Astrocyte (in vitro differentiated cells and primary cell): ENCODE measurements around the gene TAS2R40. TPM values are rescaled to one million over a fixed set of nuclear protein-coding genes. Genes with fewer than 3 reads are reported as not detected.

Experiments
- DNase-seq: peaks from one replicate; pipeline ENCODE4 v3.0.0-alpha.2; 2010; ENCODE audit warnings: low read depth
- FAIRE-seq: peaks from 2 replicates; lab custom pipeline; 2011; peaks lifted over from hg19 to GRCh38; lab: Jason Lieb, UNC
- H2AFZ ChIP-seq: 2 replicates; pipeline ENCODE4 v1.6.0; 2012; ENCODE audit warnings: low read depth, low read length, inconsistent platforms
- H3K27ac ChIP-seq: 2 replicates; pipeline ENCODE4 v1.5.1; 2011; ENCODE audit warnings: low read depth, low read length, inconsistent platforms
- H3K27me3 ChIP-seq: 2 replicates; pipeline ENCODE4 v1.6.0; 2011; ENCODE audit warnings: low read length, inconsistent platforms; ENCODE audit not compliant: insufficient read depth
- H3K36me3 ChIP-seq: 2 replicates; pipeline ENCODE4 v1.5.1; 2011; ENCODE audit warnings: low read length, inconsistent platforms; ENCODE audit not compliant: insufficient read depth
- H3K4me1 ChIP-seq: 2 replicates; pipeline ENCODE4 v1.5.1; 2011; ENCODE audit warnings: low read length, inconsistent platforms; ENCODE audit not compliant: insufficient read depth
- H3K4me2 ChIP-seq: 2 replicates; pipeline ENCODE4 v1.6.0; 2012; ENCODE audit warnings: low read length, inconsistent platforms
- H3K4me3 ChIP-seq: 2 replicates; pipeline ENCODE4 v1.5.1; 2011; ENCODE audit warnings: low read depth, mild to moderate bottlenecking, low read length, inconsistent platforms; ENCODE audit not compliant: insufficient read depth
- H3K79me2 ChIP-seq: 2 replicates; pipeline ENCODE4 v1.6.0; 2012; ENCODE audit warnings: mild to moderate bottlenecking, low read length, inconsistent platforms; ENCODE audit not compliant: insufficient read depth
- H3K9ac ChIP-seq: 2 replicates; pipeline ENCODE4 v1.6.0; 2012; ENCODE audit warnings: mild to moderate bottlenecking, low read length, inconsistent platforms
- H3K9me3 ChIP-seq: 2 replicates; pipeline ENCODE4 v1.5.1; 2012; ENCODE audit warnings: low read depth, mild to moderate bottlenecking, low read length, inconsistent platforms; ENCODE audit not compliant: insufficient read depth
- H4K20me1 ChIP-seq: 2 replicates; pipeline ENCODE4 v1.6.0; 2012; ENCODE audit warnings: low read length, inconsistent platforms; ENCODE audit not compliant: insufficient read depth
- H3K27ac Mint-ChIP-seq: one replicate; pipeline ENCODE4 v1.8.0; 2021; ENCODE audit warnings: mild to moderate bottlenecking, mixed read lengths; ENCODE audit not compliant: unreplicated experiment
- H3K27me3 Mint-ChIP-seq: one replicate; pipeline ENCODE4 v1.8.0; 2021; ENCODE audit warnings: low read depth, mixed read lengths; ENCODE audit not compliant: unreplicated experiment
- H3K36me3 Mint-ChIP-seq: one replicate; pipeline ENCODE4 v1.8.0; 2021; ENCODE audit warnings: low read depth, mixed read lengths; ENCODE audit not compliant: unreplicated experiment
- H3K4me1 Mint-ChIP-seq: one replicate; pipeline ENCODE4 v1.8.0; 2021; ENCODE audit warnings: low read depth, mixed read lengths; ENCODE audit not compliant: unreplicated experiment
- H3K4me3 Mint-ChIP-seq: one replicate; pipeline ENCODE4 v1.8.0; 2021; ENCODE audit warnings: mild to moderate bottlenecking, moderate library complexity, mixed read lengths; ENCODE audit not compliant: unreplicated experiment
- H3K9me3 Mint-ChIP-seq: one replicate; pipeline ENCODE4 v1.8.0; 2021; ENCODE audit warnings: mild to moderate bottlenecking, mixed read lengths; ENCODE audit not compliant: unreplicated experiment
- EZH2 ChIP-seq: IDR thresholded peaks from 2 replicates; pipeline ENCODE4 v1.6.1; 2012; ENCODE audit warnings: mild to moderate bottlenecking, low read length, inconsistent platforms; ENCODE audit not compliant: insufficient read depth
- total RNA-seq: library from RNA; stranded (reverse); gene quantifications from 2 replicates; pipeline ENCODE4 v1.2.1, GENCODE V29; 2021
- TF ChIP-seq, protein P1 (sequence below): IDR thresholded peaks from 2 replicates; pipeline ENCODE4 v1.5.1; 2011; ENCODE audit warnings: low read depth, mild to moderate bottlenecking, inconsistent platforms, low read length, moderate library complexity; ENCODE audit not compliant: insufficient read depth

Gene TAS2R40
- total RNA-seq, 1 donor from 2014 or later = not detected

DNA sequence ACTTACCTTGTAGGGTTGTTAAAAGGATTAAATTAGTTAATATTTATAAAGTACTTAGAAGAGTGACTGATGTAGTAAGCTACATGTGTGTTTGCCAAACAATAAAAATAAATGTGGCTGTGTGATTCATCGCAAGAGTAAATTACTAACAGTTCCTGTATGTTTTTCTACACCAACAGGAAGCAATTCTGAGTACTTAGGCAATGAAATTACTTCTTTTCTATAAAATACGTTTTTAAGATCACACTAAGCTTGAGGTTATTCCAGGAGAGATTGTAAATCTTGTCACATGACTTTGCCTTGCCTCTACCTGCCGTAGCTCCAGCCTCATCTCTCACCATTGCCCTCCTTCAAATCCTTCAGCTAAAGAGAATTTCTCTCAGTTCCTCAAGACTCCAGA, 23.3 kb downstream of the TAS2R40 start:
- Histone ChIP-seq H3K79me2 (no peaks in the 10 kb centered on the region), H3K36me3 (no peaks in the 10 kb centered on the region), H3K4me3 (no peak overlapping the region), H3K27me3 (peaks cover 7% of the 10 kb centered on the region), H2AFZ (no peak overlapping the region), H3K9me3 (no peaks in the 10 kb centered on the region), H3K9ac (no peak overlapping the region), H3K27ac (no peak overlapping the region), H4K20me1 (no peaks in the 10 kb centered on the region), H3K4me1 (peaks cover 3% of the 10 kb centered on the region), H3K4me2 (no peak overlapping the region)
- peak; percentile 60 for FAIRE-seq
- TF ChIP-seq, protein P1, sequence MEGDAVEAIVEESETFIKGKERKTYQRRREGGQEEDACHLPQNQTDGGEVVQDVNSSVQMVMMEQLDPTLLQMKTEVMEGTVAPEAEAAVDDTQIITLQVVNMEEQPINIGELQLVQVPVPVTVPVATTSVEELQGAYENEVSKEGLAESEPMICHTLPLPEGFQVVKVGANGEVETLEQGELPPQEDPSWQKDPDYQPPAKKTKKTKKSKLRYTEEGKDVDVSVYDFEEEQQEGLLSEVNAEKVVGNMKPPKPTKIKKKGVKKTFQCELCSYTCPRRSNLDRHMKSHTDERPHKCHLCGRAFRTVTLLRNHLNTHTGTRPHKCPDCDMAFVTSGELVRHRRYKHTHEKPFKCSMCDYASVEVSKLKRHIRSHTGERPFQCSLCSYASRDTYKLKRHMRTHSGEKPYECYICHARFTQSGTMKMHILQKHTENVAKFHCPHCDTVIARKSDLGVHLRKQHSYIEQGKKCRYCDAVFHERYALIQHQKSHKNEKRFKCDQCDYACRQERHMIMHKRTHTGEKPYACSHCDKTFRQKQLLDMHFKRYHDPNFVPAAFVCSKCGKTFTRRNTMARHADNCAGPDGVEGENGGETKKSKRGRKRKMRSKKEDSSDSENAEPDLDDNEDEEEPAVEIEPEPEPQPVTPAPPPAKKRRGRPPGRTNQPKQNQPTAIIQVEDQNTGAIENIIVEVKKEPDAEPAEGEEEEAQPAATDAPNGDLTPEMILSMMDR = no peak
- no peak for TF ChIP-seq EZH2
- Mint-ChIP-seq H3K9me3 (peaks cover 2% of the 10 kb centered on the region), H3K4me1 (peaks cover 13% of the 10 kb centered on the region), H3K27ac (no peak overlapping the region), H3K4me3 (no peak overlapping the region), H3K36me3 (no peaks in the 10 kb centered on the region), H3K27me3 (no peaks in the 10 kb centered on the region)
- no peak for DNase-seq

GRCh38 chr7:143247372-143247771, 25.5 kb downstream of the TAS2R40 start:
- no peak overlapping the region for H3K27ac ChIP-seq
- H3K4me1 ChIP-seq = no peaks in the 10 kb centered on the region
- no peaks in the 10 kb centered on the region for H3K27me3 Mint-ChIP-seq
- H2AFZ ChIP-seq = no peak overlapping the region
- H3K4me2 ChIP-seq = no peak overlapping the region
- no peak for FAIRE-seq
- H3K36me3 Mint-ChIP-seq = no peaks in the 10 kb centered on the region
- no peak overlapping the region for H3K9ac ChIP-seq
- no peaks in the 10 kb centered on the region for H3K4me1 Mint-ChIP-seq
- no peak for TF ChIP-seq EZH2
- TF ChIP-seq, protein P1 = no peak
- no peaks in the 10 kb centered on the region for H3K79me2 ChIP-seq
- H3K9me3 ChIP-seq = no peaks in the 10 kb centered on the region
- no peaks in the 10 kb centered on the region for H3K36me3 ChIP-seq
- no peak overlapping the region for H3K4me3 Mint-ChIP-seq
- no peak overlapping the region for H3K27ac Mint-ChIP-seq
- no peaks in the 10 kb centered on the region for H4K20me1 ChIP-seq
- H3K27me3 ChIP-seq = peaks cover 5% of the 10 kb centered on the region
- no peak for DNase-seq
- no peak overlapping the region for H3K4me3 ChIP-seq
- H3K9me3 Mint-ChIP-seq = peaks cover 2% of the 10 kb centered on the region

DNA sequence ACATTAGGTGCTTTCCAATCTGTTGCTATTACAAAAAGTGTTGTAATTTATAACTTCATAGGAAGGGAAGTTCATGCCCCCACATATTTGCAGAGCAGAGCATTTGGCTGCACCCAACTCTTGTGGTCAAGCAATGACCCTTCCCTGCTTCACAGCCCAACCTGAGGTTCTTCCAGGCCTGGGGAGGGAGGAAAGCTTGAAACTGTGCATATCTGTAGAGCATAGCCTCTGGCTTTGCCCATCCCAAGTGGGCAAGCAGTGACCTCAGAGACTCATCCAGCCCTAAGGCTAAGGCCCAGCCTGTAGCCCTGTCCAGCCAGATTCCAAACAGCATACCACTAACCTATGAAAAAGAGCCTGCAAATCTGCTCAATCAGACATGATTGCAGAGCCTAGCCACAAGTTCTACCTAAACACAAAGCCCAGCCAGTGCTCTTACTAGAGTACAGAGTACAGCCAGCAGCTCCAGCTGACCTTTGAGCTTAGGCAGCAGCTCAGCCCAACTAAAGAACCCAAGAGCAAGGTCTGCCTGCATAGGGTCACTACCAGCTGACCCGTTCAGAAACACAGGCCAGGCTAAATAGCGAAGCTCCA, 27.0 kb downstream of the TAS2R40 start:
- no peak overlapping the region for H3K4me3 ChIP-seq
- TF ChIP-seq EZH2 = no peak
- TF ChIP-seq, protein P1 = no peak
- no peak for FAIRE-seq
- Mint-ChIP-seq H3K4me3 (no peak overlapping the region), H3K27me3 (no peaks in the 10 kb centered on the region), H3K27ac (no peak overlapping the region), H3K4me1 (no peaks in the 10 kb centered on the region), H3K36me3 (no peaks in the 10 kb centered on the region), H3K9me3 (peaks cover 2% of the 10 kb centered on the region)
- H3K79me2 ChIP-seq = no peaks in the 10 kb centered on the region
- H4K20me1 ChIP-seq = no peaks in the 10 kb centered on the region
- no peaks in the 10 kb centered on the region for H3K36me3 ChIP-seq
- H3K9me3 ChIP-seq = no peaks in the 10 kb centered on the region
- no peak overlapping the region for H3K27ac ChIP-seq
- H2AFZ ChIP-seq = no peak overlapping the region
- no peak overlapping the region for H3K9ac ChIP-seq
- peak; percentile 21 for DNase-seq
- peaks cover 5% of the 10 kb centered on the region for H3K27me3 ChIP-seq
- H3K4me1 ChIP-seq = no peaks in the 10 kb centered on the region
- no peak overlapping the region for H3K4me2 ChIP-seq
